HepG2 (cell line): Measurements from ENCODE around the gene RASL10B. TPM values are rescaled to one million over a fixed set of nuclear protein-coding genes. Genes with fewer than 3 reads are reported as not detected.
A peak's percentile ranks its signal among the peaks of the same experiment; 100 is the strongest.

Source experiments
- BCL6 ChIP-seq: IDR thresholded peaks from 2 replicates; pipeline ENCODE4 v1.6.1; 2016; ENCODE audit warnings: missing genetic modification reagents, missing compliant biosample characterization
- FOXJ3 ChIP-seq: sonication (generic); formaldehyde crosslinking; IDR thresholded peaks from 2 replicates; pipeline ENCODE4 v1.4.0; 2020; ENCODE audit warnings: missing genetic modification reagents, mild to moderate bottlenecking, borderline replicate concordance
- FOXK1 ChIP-seq: sonication (generic); formaldehyde crosslinking; IDR thresholded peaks from 2 replicates; pipeline ENCODE4 v1.4.0; 2020; ENCODE audit warnings: low read depth, missing genetic modification reagents, borderline replicate concordance
- HMG20A ChIP-seq: IDR thresholded peaks from 2 replicates; pipeline ENCODE4 v1.6.1; 2016; ENCODE audit warnings: borderline replicate concordance
- KAT7 ChIP-seq: IDR thresholded peaks from 2 replicates; pipeline ENCODE4 v1.6.1; 2018; ENCODE audit warnings: borderline replicate concordance, missing compliant biosample characterization
- NCOA2 ChIP-seq: sonication (generic); formaldehyde crosslinking; IDR thresholded peaks from 2 replicates; pipeline ENCODE4 v1.8.0; 2022; ENCODE audit warnings: inconsistent platforms
- NKX3-1 ChIP-seq: sonication (generic); formaldehyde crosslinking; IDR thresholded peaks from 2 replicates; pipeline ENCODE4 v1.5.0; 2020; ENCODE audit warnings: missing genetic modification reagents
- PRDM15 ChIP-seq: sonication (generic); formaldehyde crosslinking; IDR thresholded peaks from 2 replicates; pipeline ENCODE4 v1.4.0; 2020; ENCODE audit warnings: missing genetic modification reagents
- PRMT3 ChIP-seq: sonication (generic); formaldehyde crosslinking; IDR thresholded peaks from 2 replicates; pipeline ENCODE4 v1.8.1; 2022; ENCODE audit warnings: low read depth, mild to moderate bottlenecking, moderate library complexity, missing genetic modification reagents, borderline replicate concordance
- SKI ChIP-seq: fragments of 450-650 bp; IDR thresholded peaks from one replicate; pipeline ENCODE4 v1.6.1; 2018; ENCODE audit warnings: mild to moderate bottlenecking; ENCODE audit not compliant: partially characterized antibody
- STAT6 ChIP-seq: sonication (generic); formaldehyde crosslinking; IDR thresholded peaks from 2 replicates; pipeline ENCODE4 v1.4.0; 2020; ENCODE audit warnings: missing genetic modification reagents, mild to moderate bottlenecking, borderline replicate concordance
- TFDP2 ChIP-seq: sonication (generic); formaldehyde crosslinking; IDR thresholded peaks from 2 replicates; pipeline ENCODE4 v1.4.0; 2020; ENCODE audit warnings: missing genetic modification reagents
- polyA plus RNA-seq, 8 experiments: library from polyadenylated mRNA; depleted of rRNA in 3 of 8; stranded (reverse) in 7 of 8; unstranded in 1 of 8; fragments of >200 nt; fragmentation: Illumina TruSeq in 4 of 8; extraction: Trizol in 4 of 8; gene quantifications; 2 replicates each; pipeline versions ENCODE4 v1.2.1 to v1.2.3, GENCODE V29; 2011 to 2016; ENCODE audit warnings: low read depth in 4 of 8, missing spikeins in 1 of 8, mixed read lengths in 1 of 8; ENCODE audit not compliant: insufficient read depth in 1 of 8
- total RNA-seq, 5 experiments: library from RNA; depleted of rRNA; stranded (reverse); fragments of >200 nt; fragmentation: Illumina TruSeq; extraction: Trizol; gene quantifications; 2 replicates each; pipeline ENCODE4 v1.2.3, GENCODE V29; 2016; ENCODE audit warnings: low read depth in 1 of 5
- TF ChIP-seq, protein P1 (sequence below): sonication (generic); formaldehyde crosslinking; IDR thresholded peaks from 2 replicates; pipeline ENCODE4 v1.5.1; 2020; ENCODE audit warnings: mild to moderate bottlenecking, missing genetic modification reagents, moderate library complexity
- TF ChIP-seq, protein P2 (sequence below): sonication (generic); formaldehyde crosslinking; IDR thresholded peaks from 2 replicates; pipeline ENCODE4 v1.4.0; 2020; ENCODE audit warnings: missing genetic modification reagents

The RASL10B gene
- total and polyA plus RNA-seq, 2 of the 13 experiments (the other 11 are each of a cell fraction or from before 2014, with no cell fraction given) = 8.8 to 11.0 TPM

DNA sequence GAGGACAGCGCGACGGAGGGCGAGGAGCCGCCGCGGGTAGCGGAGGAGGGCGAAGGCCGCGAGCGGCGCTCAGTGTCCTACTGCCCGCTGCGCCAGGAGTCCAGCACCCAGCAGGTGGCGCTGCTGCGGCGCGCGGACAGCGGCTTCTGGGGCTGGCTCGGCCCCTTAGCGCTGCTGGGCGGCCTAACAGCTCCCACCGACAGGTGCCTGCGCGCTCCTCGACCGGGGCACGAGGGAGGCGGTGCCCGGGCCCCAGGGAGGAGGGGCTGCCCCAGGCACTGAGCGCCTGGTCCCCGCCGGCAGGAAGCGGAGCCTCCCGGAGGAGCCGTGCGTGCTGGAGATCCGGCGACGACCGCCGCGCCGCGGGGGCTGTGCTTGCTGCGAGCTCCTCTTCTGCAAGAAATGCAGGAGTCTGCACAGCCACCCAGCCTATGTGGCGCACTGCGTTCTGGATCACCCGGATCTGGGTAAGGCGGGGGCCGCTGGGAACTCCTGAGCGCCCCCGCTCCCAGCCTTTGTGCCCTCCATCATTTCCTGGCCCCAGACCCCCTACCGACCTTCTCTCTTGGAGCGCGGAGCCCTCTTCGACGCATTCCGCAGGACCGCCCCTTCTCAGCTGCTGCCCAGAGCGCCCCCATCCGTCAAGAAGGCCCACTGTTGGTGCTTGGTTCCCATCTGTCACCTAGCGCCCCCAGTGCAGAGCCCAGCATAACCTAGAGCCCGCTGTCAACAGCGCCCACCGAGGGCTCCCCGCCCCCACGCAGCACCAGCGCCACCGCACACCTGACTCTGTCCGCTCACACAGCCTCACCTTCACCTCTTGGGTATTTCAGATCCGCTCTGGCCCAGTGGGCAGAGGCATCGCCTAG is 32.9 kb downstream of the RASL10B start (continued):
- TF ChIP-seq, protein P1, sequence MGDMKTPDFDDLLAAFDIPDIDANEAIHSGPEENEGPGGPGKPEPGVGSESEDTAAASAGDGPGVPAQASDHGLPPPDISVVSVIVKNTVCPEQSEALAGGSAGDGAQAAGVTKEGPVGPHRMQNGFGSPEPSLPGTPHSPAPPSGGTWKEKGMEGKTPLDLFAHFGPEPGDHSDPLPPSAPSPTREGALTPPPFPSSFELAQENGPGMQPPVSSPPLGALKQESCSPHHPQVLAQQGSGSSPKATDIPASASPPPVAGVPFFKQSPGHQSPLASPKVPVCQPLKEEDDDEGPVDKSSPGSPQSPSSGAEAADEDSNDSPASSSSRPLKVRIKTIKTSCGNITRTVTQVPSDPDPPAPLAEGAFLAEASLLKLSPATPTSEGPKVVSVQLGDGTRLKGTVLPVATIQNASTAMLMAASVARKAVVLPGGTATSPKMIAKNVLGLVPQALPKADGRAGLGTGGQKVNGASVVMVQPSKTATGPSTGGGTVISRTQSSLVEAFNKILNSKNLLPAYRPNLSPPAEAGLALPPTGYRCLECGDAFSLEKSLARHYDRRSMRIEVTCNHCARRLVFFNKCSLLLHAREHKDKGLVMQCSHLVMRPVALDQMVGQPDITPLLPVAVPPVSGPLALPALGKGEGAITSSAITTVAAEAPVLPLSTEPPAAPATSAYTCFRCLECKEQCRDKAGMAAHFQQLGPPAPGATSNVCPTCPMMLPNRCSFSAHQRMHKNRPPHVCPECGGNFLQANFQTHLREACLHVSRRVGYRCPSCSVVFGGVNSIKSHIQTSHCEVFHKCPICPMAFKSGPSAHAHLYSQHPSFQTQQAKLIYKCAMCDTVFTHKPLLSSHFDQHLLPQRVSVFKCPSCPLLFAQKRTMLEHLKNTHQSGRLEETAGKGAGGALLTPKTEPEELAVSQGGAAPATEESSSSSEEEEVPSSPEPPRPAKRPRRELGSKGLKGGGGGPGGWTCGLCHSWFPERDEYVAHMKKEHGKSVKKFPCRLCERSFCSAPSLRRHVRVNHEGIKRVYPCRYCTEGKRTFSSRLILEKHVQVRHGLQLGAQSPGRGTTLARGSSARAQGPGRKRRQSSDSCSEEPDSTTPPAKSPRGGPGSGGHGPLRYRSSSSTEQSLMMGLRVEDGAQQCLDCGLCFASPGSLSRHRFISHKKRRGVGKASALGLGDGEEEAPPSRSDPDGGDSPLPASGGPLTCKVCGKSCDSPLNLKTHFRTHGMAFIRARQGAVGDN (CRISPR knock-in tag) = peak; percentile 98
- TF ChIP-seq KAT7 (CRISPR knock-in tag) (no peak), FOXK1 (CRISPR knock-in tag) (peak; percentile 44; the same call in 1 of the 2 replicates), FOXJ3 (CRISPR knock-in tag) (0 out of 2 replicates have a peak, but pooled peaks have one; percentile 33), SKI (no peak), NKX3-1 (CRISPR knock-in tag) (peak; percentile 64; the same call in 1 of the 2 replicates), NCOA2 (CRISPR knock-in tag) (0 out of 2 replicates have a peak, but pooled peaks have one; percentile 21), PRMT3 (CRISPR knock-in tag) (peak; percentile 68; the same call in 1 of the 2 replicates), STAT6 (peak; percentile 27; the same call in 1 of the 2 replicates), PRDM15 (peak; percentile 67; the same call in 1 of the 2 replicates), TFDP2 (peak; percentile 85), BCL6 (peak; percentile 38; the same call in 1 of the 2 replicates), HMG20A (CRISPR knock-in tag) (0 out of 2 replicates have a peak, but pooled peaks have one; percentile 10)
- TF ChIP-seq, protein P2, sequence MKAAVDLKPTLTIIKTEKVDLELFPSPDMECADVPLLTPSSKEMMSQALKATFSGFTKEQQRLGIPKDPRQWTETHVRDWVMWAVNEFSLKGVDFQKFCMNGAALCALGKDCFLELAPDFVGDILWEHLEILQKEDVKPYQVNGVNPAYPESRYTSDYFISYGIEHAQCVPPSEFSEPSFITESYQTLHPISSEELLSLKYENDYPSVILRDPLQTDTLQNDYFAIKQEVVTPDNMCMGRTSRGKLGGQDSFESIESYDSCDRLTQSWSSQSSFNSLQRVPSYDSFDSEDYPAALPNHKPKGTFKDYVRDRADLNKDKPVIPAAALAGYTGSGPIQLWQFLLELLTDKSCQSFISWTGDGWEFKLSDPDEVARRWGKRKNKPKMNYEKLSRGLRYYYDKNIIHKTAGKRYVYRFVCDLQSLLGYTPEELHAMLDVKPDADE (CRISPR knock-in tag) = peak; percentile 74; the same call in 1 of the 2 replicates
